Myocyte (in vitro differentiated cells): ENCODE measurements around the gene CHI3L1. TPM values are rescaled to one million over a fixed set of nuclear protein-coding genes. Genes with fewer than 3 reads are reported as not detected.

Experiments used
- DNase-seq: peaks from one replicate; pipeline ENCODE4 v3.0.0-alpha.2; 2012; ENCODE audit warnings: low read depth
- total RNA-seq: library from RNA; depleted of rRNA; stranded (reverse); fragments of >200 nt; gene quantifications from 2 replicates; pipeline ENCODE4 v1.2.3, GENCODE V29; 2014

CHI3L1 gene
- total RNA-seq, 1 donor from 2014 or later = 0.37 TPM

DNA sequence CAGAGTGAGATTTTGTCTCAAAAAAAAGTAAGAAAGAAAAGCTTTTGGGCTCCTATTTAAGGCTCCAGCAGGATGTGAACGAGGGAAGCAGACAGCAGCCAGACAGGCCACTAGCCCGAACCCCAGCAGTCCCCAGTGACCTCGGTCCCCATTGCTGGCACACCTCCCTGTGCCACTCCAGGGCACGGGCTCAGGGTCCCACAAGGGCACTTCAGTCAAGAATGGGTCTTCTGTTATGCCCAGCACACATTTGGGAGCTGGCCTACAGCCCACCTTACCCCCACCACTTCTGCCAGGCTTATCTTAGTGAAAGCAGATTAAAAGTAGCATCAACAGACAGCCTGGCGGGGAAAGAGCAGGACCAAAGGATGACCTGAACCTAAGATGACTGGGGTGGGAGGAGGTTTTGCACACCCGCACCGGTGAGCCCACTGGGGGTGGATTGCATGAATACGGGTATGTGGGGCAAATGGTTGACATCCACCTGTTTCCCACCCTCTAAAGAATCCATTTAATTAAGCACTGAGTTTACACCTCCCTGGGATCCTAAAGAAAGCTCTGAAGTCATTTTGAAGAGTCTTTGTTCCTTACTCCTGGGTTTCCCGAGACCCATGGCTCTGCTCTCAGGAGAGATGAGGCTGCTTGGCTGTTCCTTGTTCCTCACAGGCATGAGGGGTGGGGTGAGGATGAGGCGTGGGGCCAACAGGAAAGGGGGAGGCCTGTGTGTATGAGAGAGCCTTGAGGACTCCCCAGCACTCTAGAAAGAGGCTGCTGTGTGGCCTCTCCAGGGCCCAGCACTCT, 4.7 kb downstream of the CHI3L1 start:
- DNase-seq = no peak

DNA sequence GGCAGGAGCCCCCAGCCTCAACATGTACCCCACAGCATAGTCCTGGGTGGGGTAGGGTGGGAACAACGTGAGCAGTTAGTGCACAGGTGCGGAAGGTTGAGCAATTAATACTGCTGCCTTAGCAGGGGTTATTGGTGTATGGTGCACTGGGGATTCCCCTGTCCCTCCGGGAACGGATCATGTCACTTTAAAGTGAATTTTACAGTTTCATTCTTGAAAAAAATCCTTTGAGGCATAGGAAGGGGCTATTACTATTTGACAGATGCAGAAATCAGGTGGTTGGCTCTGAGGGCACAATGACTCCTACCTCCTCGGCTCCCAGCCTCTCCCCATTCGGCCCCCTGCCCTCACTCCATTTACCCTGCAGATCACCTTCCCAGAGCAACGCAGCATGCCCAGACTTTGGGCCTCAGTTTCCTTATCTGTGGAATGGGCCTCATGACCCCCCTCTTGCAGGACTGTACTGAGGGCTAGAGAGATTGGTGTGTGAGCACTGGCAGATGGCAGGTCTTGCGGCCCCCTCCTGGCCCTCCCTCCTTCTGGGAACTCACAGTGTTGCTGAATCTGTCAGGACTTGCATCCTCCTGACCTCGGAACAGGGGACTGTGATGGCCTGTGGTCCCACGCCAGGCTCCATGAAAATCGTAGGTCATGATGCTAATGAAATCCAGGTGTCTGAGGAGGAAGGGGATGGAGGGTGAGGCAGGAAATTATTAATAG, 5.7 kb downstream of the CHI3L1 start:
- no peak for DNase-seq

DNA sequence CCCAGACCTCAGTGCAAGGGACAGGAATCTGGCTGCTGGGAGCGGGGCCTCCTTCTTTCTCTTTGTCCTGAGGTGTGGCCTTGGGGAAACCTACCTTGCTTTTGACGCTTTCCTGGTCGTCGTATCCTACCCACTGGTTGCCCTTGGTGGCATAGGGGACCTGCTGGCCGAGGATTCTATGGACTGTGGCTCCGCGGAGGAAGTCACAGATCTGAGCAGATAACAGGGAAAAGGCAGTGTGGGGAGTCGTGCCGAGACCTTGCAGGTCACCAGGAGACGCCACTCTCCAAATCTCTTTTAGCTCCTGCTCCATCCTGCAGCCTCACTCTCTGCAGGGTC, 6.9 kb downstream of the CHI3L1 start:
- no peak for DNase-seq

DNA sequence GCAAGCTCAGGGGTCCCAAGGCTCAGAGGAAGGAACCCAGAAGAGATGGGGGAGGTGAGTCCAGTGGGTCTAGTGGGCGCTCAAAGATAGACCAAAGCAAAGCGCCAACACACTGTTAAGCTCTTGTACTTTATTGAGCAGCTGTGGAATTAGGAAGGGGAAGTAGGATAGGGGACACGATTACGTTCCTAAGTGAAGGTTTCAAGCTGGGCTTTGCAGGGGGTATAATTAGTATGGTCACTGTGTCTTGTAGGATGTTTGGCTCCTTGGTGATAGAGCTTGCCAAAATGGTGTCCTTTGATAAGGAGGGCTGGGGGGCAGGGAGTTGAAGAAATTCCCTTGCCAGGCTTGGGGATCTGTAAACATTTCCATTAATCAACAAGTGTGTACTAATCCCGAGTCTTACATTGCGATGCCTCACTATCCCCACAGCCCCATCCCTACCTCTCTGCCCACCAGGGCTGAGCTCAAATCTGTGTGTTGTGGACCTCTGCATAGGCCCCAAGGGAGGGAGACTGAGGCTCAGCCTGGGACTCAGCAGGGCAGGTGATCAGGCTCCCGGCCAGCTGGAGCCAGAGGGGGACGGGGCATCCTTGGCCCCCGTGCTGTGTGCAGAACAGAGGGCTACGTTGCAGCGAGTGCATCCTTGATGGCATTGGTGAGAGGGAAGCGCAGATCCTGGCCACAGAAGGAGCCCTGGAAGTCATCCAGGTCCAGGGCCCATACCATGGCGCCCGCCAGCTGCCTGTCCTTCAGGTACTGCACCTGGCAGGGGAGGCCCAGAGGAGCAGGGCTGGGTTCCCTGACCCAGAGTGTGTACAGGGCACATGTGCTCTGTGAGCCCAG, 7.5 kb downstream of the CHI3L1 start:
- no peak for DNase-seq

DNA sequence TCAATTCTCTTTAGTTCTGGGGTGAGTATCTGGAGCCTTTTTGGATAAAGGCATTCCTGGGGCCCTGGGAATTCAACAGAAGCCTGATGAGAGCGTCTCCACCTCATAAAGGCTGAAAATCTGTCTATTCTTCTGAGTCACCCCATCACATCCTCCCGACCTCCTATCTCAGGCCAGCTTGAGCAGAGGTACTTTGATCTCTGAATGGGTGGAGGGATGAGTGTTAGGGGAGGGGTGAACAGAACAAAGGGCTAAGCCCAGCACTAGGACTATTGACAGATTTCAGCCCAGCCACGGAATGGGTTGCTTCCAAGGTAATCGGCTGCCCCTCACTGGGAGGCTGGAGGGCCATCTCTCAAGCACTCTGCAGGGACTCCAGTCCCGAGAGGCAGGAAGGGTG, 8.4 kb downstream of the CHI3L1 start:
- DNase-seq = peak; percentile 47

DNA sequence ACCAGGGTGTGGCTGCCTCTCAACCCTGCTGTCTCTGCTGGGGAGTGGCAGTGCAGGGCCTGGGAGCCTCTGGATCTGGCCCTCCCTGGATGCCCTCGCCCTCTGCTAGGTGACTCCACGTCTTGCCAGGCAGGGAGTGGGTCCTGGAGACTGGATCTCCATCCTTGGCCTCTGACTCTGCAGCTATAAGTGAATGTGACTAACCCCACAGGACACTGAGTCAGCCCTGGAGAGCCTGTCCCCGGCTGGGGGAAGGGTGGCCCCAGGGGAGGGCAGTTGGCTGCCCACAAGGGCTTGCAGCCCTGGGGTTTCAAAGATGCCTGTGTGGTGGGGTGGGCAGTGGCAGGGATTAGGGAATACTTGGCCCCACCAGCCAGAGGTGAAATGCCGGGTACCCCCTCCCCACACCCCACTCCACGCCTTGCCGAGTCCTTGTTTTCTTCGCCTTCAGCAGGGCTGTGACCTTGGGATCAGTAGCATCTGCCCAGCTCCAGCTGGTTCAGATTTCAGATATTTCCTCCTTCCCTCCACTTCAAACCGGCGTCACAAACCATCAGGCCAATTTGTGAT, 8.9 kb downstream of the CHI3L1 start:
- DNase-seq = peak; percentile 97

DNA sequence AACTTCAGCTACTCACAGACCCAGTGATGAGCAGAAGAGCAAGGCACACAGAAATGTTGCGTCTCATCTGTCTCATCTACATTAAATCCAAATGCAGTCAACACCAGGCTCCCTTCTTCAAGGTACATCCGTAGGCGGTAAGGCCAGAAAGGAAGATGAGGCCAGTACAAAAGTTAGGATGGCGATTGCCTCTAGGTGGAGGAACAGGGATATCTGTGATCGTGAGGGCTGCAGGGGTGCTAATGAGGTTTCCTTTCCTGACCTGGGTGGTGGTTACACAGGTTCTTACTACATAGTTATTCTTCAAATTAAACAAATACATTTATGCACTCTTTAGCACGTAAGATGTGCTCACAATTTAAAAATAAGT, 9.5 kb downstream of the CHI3L1 start:
- DNase-seq = no peak

DNA sequence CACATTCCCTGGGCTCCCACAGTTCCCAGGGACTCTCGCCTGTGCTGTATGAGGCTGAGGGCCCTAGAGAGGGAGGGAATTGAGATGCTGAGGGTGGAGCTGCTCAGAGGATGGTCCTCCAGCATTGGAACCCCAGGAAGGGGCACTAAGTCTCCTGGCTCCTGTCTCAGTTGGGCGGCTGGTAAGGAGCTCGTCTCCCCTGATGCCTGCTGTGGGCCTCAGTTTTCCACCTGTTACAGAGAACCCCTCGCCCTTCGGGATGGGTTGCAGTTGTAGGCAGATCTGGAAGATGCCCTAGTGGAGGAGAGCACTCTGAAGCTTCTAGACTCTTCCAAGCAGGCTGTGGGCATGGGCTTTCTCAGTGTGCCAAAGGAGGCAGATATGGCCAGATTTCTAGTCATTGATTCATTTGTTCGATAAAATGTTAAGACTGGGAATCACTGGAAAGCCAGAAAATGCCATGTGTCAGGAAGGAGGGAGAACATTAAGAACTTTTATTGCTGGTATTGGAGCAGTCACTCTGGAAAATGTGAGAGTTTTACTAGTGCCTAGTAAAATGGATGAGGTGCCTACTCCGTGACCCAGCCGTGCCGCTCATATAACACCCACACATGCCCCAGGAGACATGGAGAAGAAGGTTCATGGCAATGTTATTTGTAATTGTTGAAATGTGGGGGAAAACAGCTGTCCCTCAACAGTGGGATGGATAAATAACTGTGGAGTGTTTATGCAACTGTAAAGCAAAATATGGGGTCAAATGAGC, 10.1 kb downstream of the CHI3L1 start:
- peak; percentile 50 for DNase-seq

DNA sequence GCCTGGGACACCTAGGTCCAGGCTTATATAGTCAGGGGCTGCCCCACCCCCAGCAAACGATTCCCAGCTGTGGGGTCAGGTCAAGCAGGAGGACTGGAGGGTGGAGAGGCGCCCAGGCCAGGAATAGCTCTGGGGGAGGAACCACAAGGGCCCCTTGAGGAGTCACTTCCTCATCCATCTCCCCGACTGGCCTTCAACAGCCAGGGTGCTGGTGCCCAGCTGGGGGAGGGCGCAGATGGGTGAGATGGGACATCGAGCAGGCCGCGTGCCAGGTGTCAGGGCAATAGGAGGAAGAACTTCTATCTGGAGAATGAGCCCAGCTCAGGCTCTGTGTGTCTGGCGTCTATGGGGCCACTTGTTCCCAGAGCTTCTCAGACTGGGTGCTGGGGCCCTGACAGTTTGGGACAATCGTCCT, 10.7 kb downstream of the CHI3L1 start:
- DNase-seq = peak; percentile 94

DNA sequence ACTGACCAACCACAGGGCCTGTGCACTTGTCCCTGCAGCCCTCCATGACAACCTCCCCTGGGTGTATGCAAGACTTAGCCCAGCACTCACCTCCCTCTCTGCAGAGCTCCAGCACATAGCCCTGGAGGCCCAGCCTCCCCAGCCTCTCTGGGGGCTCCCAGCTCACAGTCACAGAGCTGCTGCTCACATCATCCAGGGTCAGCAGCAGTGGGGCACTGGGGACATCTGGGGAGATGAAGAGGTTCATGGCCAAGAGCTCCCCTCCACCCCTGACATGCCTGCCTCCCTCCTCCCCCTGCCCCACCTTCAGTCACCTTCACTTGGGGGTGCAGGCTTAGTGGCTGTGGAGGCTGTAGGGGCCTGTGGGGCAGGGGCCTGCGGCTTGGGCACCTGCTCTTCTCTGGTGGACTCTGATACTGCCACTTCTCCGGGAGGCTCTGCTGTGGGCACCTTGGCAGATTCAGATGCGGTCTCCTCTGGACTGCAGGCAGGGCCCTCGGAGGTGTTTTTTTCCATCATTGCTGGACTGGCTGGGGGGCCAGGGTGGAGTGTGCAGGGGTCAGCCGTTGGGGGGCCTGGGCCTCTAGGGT, 11.2 kb downstream of the CHI3L1 start, which contains the start of gene MYBPH:
TSS of gene MYBPH (minus strand) at position 590 of the 590 bp plus-strand sequence. CDS start at position 519, 71 bp downstream.
- DNase-seq = no peak

DNA sequence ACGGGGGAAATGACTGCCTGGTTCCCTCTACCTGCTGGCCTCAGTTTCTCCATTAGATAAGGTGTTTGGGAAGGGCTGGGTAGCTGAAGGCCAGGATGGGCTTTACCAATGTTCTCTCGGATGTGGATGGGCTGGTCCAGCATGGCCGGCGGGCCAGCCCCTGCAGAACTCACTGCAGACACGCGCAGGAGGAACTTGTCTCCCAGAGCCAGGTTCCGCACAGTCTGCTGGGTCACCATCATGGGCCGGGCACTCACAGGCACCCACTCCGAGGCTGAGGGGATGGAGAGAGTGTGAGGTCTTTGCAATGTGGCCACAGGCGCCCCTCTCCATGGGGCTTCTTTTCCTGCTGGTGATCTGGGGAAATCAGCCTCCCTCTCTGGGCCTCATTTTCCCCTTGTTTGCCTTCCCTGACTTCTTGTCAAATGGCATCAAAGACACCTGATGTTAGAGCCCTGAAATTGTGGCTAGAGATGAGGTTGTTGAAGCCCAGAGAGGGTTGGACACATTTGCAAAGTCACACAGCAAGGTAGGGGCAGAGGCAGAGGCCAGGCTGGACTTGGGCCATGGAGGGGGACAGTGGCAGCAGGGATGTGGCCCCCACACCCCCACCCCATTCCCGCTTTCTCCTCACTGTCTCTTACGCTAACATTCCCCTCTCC, 12.0 kb downstream of the CHI3L1 start:
- no peak for DNase-seq

DNA sequence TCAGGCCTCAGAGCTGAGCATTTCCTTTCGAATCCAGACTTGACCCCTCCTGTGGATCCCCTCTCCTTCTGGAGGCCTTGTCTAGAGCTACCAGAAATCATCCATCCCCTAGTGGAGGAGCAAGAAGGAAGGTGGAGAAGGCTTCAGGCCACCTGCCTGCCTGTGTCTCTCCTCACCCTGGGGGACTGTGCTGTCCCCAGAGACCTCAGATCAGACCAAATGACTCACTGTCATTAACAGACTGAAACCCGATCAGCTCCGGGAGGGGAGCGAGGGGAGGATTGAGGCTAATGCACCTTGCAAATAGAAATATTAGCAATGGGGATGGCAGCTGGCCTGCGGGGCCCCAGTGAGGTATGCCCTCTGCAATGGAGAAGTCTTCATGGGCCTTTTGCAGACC, 12.9 kb downstream of the CHI3L1 start:
- DNase-seq = peak; percentile 92

DNA sequence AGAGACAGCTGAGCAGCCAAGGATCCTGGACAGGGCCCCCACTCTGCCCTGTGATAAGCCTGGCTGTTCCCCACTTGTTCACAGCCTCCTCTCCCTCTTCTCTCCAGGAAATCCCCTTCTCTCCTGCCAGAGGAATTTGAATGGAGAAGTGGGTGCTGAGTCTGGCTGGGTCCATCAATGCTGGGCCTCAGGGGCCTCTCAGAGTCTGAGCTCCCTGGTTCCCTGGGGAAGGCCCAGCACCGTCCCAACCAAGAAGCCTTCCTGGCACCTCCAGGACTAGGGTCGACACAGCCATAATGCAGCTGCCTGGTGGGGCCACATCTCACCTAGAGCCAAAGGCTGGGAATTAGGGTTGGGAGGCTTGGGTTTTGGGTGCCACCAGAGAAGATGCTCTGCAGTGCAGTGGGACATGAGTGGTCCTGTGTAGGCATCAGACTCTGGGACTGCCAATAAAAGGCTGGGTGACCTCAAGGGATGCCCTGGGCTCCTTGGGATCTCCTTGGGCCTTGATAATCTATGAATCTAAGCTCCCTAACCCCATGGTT, 13.4 kb downstream of the CHI3L1 start:
- DNase-seq = no peak

DNA sequence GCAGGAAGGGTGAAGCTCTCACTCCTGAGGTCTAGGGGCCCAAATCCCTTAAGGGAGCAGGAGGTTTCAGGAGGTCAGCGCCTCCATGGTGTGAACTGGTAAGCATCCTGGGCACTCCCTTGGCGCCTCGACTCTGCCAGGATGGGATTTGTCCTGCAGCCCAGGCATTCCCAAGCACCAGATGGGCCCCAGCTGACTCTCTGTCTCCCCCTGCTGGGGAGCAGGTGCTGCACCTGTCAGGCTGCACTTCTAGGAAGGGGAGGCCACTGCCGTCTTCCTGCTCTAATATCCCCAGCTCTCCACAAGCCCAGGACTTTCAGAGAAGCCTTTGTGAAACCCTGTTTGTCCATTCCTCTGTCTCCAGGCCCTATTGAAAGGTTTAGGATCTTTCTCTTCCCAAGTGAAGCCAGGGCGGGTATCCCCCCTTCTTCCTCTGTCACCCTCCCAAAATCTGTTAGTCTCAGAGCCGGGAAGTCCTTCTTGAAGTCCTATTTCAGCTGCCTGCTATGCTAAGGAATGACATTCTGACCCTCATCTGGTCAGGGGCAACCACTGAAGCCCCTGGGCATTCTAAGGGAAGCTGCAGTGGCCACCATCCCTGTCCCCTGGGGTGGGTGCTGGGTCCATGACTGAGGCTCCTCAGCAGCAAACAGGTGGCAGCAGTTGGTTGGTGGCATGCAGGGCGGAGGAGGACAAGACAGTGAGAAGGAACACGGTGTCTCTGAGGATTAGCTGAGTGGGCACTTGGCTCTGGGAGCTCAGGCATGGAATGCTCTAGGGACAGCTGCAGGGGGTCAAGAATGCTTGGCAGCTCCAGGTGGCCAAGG, 14.1 kb downstream of the CHI3L1 start:
- DNase-seq = peak; percentile 97

DNA sequence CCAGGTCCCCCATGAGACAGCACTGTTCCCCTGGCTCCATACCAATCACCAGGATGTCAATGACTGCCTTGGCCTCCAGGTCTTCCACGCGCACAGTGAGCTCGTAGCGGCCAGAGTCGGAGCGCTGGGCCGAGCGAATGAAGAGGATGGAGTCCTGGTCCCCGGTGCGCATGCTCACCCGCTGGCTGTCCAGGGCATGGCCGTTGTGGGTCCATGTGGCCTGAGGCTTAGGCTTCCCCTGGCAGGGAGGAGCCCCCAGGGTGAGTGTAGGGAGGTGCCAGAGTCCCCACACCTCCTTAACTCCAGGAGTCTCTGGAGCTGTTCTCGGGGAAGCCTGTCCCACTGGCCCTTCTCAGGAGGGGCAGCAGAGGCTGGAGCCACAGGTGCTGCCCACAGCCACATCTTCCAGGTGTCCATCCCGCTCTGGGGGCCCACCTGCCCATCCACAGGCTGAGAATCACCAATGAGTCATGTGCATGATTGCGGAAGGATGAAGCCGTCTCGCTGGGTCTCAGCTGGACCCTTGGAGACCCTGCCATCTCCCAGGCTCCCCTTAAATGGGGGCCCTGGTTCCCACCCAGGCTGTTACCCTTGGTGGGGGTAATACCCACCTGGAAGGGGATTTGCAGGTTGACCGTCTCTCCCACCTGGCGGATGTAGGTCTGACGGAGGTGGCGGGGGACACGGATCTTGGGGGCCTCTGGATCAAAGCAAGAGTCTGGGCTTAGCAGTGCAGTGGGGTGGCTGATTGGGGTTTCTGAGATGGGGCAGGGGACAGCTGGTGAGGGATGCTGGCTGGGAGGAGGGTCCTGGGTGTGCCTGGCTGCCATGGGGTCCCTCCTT, 14.9 kb downstream of the CHI3L1 start:
- peak; percentile 60 for DNase-seq

DNA sequence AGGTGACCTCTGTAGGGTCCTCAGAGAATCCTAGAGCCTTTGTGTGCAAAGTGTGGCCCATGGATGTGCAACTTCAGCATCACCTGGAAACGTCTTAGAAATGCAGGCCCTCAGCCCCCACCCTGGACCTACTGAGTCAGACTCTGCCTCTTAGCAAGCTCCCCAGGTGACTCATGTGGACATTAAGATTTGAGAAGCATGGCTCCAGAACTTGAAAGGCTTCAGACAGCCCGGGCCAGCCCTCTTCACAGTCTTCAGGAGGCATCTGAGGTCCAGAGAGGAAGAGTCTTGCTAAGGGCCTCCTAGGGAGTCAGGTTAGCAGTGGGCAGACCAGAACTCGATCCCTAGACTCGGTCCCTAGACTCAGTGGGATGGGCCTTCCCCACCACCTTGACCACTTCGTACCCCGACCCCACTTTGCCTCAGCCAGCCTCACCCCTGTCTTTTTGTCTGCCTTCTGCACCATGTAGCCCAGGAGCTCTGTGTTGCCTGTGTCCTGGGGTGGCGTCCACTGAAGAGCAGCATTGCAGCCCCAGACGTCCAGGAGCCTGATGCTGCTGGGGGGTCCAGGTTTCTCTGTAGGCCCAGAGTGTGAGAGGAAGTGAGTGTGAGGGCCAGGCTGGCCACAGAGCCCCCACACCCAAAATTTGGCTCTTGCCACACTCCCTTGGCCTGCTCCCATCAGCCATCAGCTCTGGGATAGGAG, 15.7 kb downstream of the CHI3L1 start:
- peak; percentile 45 for DNase-seq
